Coronary artery (tissue), 2 donors: Measurements from ENCODE around the gene HMGN2.

ENCODE experiments used
- DNase-seq: peaks from one replicate; pipeline ENCODE4 v3.0.0-alpha.2; 2017; ENCODE audit warnings: low spot score
- H3K27ac ChIP-seq, 2 donors: fragments of 200-600 bp; sonication (generic); one replicate each; pipeline ENCODE4 v1.5.1; 2016 to 2019
- H3K4me3 ChIP-seq: fragments of 200-600 bp; sonication (generic); 2 replicates; pipeline ENCODE4 v1.5.1; 2016; ENCODE audit warnings: mild to moderate bottlenecking, moderate library complexity
- TF ChIP-seq, protein P1 (sequence below): fragments of 200-600 bp; sonication (generic); IDR thresholded peaks from one replicate; pipeline ENCODE4 v1.5.1; 2019; ENCODE audit warnings: antibody characterized with exemption

HMGN2 gene

DNA sequence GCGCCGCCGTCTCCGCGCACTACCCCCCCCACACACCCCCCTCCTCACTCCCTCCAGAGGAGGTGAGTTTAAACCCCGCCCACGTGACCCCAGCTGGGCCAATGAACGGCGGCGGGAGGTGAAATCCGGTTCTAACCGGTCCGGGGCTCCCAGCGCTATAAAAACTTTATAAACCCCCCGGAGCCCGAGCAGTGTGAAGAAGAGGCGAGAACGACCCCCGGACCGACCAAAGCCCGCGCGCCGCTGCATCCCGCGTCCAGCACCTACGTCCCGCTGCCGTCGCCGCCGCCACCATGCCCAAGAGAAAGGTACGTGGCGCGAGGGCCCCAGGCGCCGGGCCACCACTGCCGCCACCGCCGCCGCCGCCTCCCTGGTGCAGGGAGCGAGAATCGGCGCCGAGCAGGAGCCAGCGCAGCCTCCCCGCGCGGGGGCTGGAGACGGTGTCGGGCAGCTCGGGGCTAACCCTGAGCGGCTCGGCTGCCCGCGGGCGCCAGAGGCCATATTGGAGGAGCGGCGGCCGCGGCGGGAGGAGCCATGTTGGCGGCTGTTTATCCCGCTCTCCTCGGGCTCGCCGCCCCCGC, at the start of gene HMGN2:
Gene HMGN2, plus strand, starts transcription at position 121 of the 581 bp plus-strand sequence. Its CDS starts 173 bp downstream, at position 294.
- Histone ChIP-seq H3K4me3 (peak within 1 kb of the TSS; percentile 86), H3K27ac (peak within 1 kb of the TSS; percentile 98 to 99)
- TF ChIP-seq, protein P1, sequence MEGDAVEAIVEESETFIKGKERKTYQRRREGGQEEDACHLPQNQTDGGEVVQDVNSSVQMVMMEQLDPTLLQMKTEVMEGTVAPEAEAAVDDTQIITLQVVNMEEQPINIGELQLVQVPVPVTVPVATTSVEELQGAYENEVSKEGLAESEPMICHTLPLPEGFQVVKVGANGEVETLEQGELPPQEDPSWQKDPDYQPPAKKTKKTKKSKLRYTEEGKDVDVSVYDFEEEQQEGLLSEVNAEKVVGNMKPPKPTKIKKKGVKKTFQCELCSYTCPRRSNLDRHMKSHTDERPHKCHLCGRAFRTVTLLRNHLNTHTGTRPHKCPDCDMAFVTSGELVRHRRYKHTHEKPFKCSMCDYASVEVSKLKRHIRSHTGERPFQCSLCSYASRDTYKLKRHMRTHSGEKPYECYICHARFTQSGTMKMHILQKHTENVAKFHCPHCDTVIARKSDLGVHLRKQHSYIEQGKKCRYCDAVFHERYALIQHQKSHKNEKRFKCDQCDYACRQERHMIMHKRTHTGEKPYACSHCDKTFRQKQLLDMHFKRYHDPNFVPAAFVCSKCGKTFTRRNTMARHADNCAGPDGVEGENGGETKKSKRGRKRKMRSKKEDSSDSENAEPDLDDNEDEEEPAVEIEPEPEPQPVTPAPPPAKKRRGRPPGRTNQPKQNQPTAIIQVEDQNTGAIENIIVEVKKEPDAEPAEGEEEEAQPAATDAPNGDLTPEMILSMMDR = no peak
- DNase-seq = peak; percentile 88

DNA sequence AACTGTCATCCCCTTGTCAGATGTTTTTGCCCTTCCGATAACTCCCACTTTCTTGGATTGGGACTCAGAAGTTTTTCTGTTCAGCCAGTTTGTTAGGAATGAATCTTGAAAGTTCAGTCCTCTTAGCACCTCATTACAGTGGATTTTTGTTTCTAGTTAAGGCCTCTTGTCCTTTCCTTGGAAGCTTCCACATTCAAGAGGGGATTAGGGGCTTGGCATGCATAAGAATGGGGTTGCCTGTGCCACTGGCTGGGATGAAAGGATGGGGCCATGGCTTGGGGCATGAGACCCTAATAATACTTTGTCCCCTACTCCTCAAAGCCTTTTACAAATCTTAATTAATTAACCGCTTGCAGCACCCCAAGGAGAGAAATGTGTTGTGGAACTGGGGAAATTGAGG, 42.5 kb upstream of the HMGN2 start:
- TF ChIP-seq, protein P1 = no peak
- no peak for DNase-seq
- no peak overlapping the region for H3K4me3 ChIP-seq
- no peak overlapping the region for H3K27ac ChIP-seq

DNA sequence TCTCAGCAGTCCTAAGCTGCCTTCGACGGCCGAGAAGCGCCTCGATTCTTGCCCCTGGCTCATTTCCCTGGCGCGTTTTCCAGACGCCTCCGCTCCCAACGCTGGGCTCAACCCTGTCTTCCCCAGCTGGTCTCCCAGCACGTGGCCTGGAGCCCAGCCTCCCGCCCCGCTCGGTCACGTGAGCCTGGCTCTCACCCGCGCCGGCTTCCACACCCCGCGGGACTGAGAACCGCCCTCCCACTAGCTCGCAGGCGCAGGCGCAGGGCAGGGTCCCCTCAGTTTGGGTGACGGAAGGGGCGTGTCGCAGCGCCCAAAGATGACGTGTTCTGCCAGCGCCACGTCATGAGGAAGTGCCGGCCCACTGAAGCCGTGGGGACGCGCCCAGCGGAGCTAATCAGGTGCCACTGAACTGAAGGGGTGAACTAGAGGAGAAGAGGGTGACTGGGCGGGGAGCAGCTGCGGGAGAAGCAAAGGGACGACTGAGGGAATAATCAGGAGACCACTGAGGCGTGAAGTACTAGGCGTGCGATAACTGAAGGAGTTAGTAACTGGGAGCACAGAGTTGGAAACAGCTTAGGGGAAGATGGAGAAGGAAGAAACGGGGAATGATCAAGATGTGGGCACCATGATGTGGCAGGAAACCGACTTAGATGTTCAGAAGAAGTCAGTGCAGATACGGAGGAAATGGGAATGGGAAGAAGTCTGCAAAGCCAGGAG, 40.1 kb upstream of the HMGN2 start, which contains the start of gene DHDDS:
Gene DHDDS, plus strand, starts transcription at position 343 of the 717 bp plus-strand sequence. CDS start 625 bp downstream, outside the sequence.
- DNase-seq = peak; percentile 98
- peak within 1 kb of the TSS; percentile 71 for H3K4me3 ChIP-seq
- TF ChIP-seq, protein P1 = no peak
- H3K27ac ChIP-seq = peak within 1 kb of the TSS; percentile 51 to 54

DNA sequence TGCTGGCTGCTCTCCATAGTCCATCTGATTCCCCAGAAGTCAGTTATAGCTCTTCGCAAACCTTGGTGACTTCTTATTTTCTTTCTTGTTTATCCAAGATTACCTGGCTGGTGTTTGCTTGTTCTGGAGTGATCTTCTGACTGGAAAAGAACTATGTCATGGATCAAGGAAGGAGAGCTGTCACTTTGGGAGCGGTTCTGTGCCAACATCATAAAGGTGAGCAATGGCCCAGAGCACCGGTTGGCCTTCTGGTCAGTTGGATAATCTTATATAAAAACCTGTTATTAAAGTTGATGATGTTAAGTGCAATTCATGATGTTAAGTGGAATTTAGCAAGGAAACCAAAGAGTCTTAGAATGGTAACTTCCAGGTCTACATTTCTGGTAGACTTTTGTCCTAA, 39.4 kb upstream of the HMGN2 start:
- peak overlapping the region; percentile 71 for H3K4me3 ChIP-seq
- TF ChIP-seq, protein P1 = no peak
- H3K27ac ChIP-seq = peak overlapping the region; percentile 51 to 54
- DNase-seq = no peak

DNA sequence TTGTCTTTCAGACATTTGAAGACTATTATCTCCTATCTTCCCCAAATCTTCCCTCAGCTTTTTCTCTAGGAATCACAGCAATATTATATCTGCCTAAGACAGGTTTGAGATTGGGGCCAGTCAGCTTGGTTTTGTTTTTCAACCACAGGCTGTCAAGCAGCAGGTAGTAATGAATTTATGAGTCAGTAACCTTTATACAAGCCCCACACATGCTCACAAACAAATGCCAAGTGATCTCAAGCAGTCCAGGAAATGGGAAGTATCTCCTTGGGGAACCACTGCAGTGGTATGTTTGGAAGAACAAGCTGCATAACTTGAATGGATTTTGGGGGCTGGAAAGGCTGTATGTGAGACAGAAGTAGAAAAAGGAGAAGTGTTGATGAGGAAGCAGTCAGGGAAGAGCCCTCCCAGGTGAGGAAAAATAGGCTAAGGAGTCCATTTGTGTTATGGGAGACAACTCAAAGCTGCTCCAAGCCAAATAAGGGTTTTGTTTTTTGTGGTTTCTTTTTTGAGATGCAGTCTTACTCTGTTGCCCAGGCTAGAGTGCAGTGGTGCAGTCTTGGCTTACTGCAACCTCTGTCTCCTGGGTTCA, 38.0 kb upstream of the HMGN2 start:
- TF ChIP-seq, protein P1 = no peak
- Histone ChIP-seq H3K4me3 (no peak overlapping the region), H3K27ac (no peak overlapping the region)
- DNase-seq = no peak

DNA sequence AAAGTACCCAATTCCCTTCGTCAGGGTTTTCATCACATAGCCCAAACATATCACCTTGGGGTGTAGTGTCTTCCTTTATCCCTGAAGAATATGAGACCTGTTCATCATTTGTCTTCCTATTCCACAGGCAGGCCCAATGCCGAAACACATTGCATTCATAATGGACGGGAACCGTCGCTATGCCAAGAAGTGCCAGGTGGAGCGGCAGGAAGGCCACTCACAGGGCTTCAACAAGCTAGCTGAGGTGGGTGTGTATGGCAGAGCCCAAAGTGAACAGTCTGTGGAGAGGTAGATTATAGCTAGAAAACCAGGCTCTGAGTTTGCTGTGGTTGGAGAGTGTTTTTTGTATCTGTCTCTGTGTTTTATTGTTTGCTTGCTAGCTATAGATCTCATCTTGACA, 34.2 kb upstream of the HMGN2 start:
- no peak overlapping the region for H3K4me3 ChIP-seq
- H3K27ac ChIP-seq = no peak overlapping the region
- no peak for DNase-seq
- TF ChIP-seq, protein P1 = no peak
